Vagina (tissue), 2 donors: ENCODE data around the gene ABCC1. TPM values are rescaled to one million over a fixed set of nuclear protein-coding genes. Genes with fewer than 3 reads are reported as not detected.

Experiments
- DNase-seq, 2 donors: peaks; one replicate each; pipeline ENCODE4 v3.0.0-alpha.2; 2017; ENCODE audit errors: extremely low spot score in 2 of 2
- H3K27ac ChIP-seq: fragments of 200-600 bp; sonication (generic); one replicate; pipeline ENCODE4 v1.5.1; 2019
- H3K27me3 ChIP-seq: fragments of 200-600 bp; sonication (generic); one replicate; pipeline ENCODE4 v1.5.1; 2019
- H3K36me3 ChIP-seq, 2 donors: fragments of 200-600 bp; sonication (generic); one replicate each; pipeline ENCODE4 v1.5.1; 2017 to 2019
- H3K4me1 ChIP-seq: fragments of 200-600 bp; sonication (generic); one replicate; pipeline ENCODE4 v1.5.1; 2019
- H3K4me3 ChIP-seq, 2 donors: fragments of 200-600 bp; sonication (generic); 1 replicate in 1 of 2; 2 replicates in 1 of 2; pipeline ENCODE4 v1.5.1; 2016 to 2019
- H3K9me3 ChIP-seq: fragments of 200-600 bp; sonication (generic); one replicate; pipeline ENCODE4 v1.5.1; 2019
- POLR2A ChIP-seq, 2 donors: fragments of 450-650 bp; IDR thresholded peaks; one replicate each; pipeline ENCODE4 v1.6.1; 2017; ENCODE audit warnings: antibody characterized with exemption in 2 of 2, mild to moderate bottlenecking in 2 of 2, moderate library complexity in 2 of 2
- POLR2AphosphoS5 ChIP-seq, 2 donors: sonication (generic); formaldehyde crosslinking; IDR thresholded peaks; one replicate each; pipeline ENCODE4 v1.9.0; 2017; ENCODE audit warnings: antibody characterized with exemption in 2 of 2, mild to moderate bottlenecking in 2 of 2, low read depth in 1 of 2; ENCODE audit not compliant: insufficient read depth in 1 of 2
- intact Hi-C: fragments of 100-400 bp; cut with DNase I; formaldehyde crosslinking; loops from one replicate; pipeline ENCODE4 v1.15.1; 2023
- total RNA-seq: library from RNA; depleted of rRNA; stranded (reverse); fragments of >200 nt; gene quantifications from one replicate; pipeline ENCODE4 v1.2.3, GENCODE V29; 2016
- TF ChIP-seq, protein P1 (sequence below), 3 experiments: fragments of 450-650 bp in 2 of 3; fragments of 200-600 bp in 1 of 3; sonication (generic) in 1 of 3; IDR thresholded peaks; one replicate each; pipeline ENCODE4 v1.5.1; 2017 to 2019; ENCODE audit warnings: antibody characterized with exemption in 3 of 3, mild to moderate bottlenecking in 2 of 3, moderate library complexity in 2 of 3

Gene ABCC1
- total RNA-seq, 1 donor from 2014 or later, result 47.9 TPM

DNA sequence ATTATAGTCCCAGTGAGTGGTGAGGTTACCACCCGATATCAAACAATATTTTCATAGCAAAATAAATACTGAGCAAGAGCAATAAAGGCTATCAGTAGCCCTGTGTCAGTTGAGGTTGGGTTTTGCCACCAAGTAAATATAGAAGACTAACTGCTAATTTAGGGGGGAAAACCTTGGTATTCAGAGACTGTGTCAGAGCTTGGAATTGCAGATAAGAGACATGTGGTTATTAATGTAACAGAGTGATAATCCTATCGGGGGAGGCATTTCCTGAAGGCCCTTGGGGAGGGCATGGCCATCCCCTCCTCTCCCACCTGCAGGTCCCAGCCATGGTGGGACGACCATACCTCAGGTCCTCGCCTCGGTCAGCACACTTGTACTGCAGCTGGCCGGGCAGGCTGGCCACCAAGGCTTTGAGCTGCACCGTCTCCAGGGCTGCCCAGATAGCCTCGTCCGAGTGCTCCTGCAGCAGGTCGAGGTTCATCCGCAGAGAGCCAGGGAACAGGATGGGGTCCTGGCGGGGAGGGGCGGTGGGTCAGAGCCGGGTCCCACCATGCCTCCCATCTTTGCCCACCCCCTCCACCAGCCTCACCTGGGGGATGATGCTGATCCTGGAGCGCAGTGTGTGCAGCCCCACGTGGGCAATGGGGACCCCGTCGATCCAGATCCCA, 205.0 kb downstream of the ABCC1 start:
- no peak overlapping the region for H3K4me3 ChIP-seq
- no peak for DNase-seq
- H3K27ac ChIP-seq, result no peak overlapping the region
- peaks cover 14% of the 10 kb centered on the region for H3K4me1 ChIP-seq
- H3K27me3 ChIP-seq, result no peaks in the 10 kb centered on the region
- TF ChIP-seq POLR2AphosphoS5 (IDR thresholded peaks at IDR 0.05; ENCODE audit: insufficient read depth in 1 of 2, low read depth in 1 of 2), result no peak
- H3K36me3 ChIP-seq, result no peaks in the 10 kb centered on the region
- no peaks in the 10 kb centered on the region for H3K9me3 ChIP-seq
- intact Hi-C loops, result no loop called here

DNA sequence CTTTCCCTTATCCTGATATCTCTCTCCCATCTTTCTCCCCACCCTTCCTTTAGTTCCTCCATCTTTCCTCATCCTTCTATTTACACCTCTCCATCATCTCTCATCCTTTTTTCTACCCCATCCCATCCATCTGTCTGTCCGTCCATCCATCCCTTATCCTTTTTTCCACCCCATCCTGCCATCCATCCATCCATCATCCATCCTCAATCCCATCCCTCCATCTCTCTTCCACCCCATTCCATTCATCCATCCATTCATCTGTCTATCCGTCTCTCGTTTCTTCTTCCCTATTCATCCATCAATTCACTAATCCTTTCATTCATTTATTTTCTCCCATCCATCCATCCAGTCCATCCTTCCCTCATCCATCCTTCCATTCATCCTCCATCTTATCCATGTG, 205.8 kb downstream of the ABCC1 start:
- intact Hi-C loops, result no loop called here
- no peak for TF ChIP-seq POLR2A (IDR thresholded peaks at IDR 0.05)
- TF ChIP-seq, protein P1, sequence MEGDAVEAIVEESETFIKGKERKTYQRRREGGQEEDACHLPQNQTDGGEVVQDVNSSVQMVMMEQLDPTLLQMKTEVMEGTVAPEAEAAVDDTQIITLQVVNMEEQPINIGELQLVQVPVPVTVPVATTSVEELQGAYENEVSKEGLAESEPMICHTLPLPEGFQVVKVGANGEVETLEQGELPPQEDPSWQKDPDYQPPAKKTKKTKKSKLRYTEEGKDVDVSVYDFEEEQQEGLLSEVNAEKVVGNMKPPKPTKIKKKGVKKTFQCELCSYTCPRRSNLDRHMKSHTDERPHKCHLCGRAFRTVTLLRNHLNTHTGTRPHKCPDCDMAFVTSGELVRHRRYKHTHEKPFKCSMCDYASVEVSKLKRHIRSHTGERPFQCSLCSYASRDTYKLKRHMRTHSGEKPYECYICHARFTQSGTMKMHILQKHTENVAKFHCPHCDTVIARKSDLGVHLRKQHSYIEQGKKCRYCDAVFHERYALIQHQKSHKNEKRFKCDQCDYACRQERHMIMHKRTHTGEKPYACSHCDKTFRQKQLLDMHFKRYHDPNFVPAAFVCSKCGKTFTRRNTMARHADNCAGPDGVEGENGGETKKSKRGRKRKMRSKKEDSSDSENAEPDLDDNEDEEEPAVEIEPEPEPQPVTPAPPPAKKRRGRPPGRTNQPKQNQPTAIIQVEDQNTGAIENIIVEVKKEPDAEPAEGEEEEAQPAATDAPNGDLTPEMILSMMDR (IDR thresholded peaks at IDR 0.05), result no peak
- TF ChIP-seq POLR2AphosphoS5 (IDR thresholded peaks at IDR 0.05; ENCODE audit: insufficient read depth in 1 of 2, low read depth in 1 of 2), result no peak
- DNase-seq, result no peak

DNA sequence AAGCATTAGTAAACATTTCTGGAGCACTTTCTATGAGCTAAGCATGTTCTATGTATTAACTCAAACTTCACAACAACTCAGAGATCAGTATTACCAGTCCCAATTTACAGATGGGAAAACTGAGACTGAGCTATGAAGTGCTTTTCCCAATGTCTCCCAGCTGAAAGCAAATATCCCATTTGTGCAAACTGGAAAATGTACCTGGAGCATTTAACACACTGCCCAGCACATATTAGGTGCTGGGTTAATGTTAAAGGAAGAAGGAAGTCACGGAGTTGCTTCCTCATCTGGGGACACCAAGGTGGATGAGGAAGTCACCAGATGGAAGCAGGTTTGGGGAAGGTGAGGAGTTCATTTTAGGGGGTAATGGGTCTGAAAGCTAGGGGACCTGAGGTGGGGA, 207.8 kb downstream of the ABCC1 start:
- TF ChIP-seq, protein P1 (IDR thresholded peaks at IDR 0.05), result no peak
- TF ChIP-seq POLR2A (IDR thresholded peaks at IDR 0.05) (no peak), POLR2AphosphoS5 (IDR thresholded peaks at IDR 0.05; ENCODE audit: insufficient read depth in 1 of 2, low read depth in 1 of 2) (no peak)
- H3K27ac ChIP-seq, result no peak overlapping the region
- no peaks in the 10 kb centered on the region for H3K27me3 ChIP-seq
- no peaks in the 10 kb centered on the region for H3K4me1 ChIP-seq
- H3K36me3 ChIP-seq, result no peaks in the 10 kb centered on the region
- no peaks in the 10 kb centered on the region for H3K9me3 ChIP-seq
- H3K4me3 ChIP-seq, result no peak overlapping the region
- no peak for DNase-seq
- intact Hi-C loops, result no loop called here

More for the DNA sequence above, 205.8 kb downstream of the ABCC1 start:
- H3K27me3 ChIP-seq, result no peaks in the 10 kb centered on the region
- H3K9me3 ChIP-seq, result no peaks in the 10 kb centered on the region
- peaks cover 6% of the 10 kb centered on the region for H3K4me1 ChIP-seq
- H3K4me3 ChIP-seq, result no peak overlapping the region
- H3K27ac ChIP-seq, result no peak overlapping the region
- no peaks in the 10 kb centered on the region for H3K36me3 ChIP-seq

DNA sequence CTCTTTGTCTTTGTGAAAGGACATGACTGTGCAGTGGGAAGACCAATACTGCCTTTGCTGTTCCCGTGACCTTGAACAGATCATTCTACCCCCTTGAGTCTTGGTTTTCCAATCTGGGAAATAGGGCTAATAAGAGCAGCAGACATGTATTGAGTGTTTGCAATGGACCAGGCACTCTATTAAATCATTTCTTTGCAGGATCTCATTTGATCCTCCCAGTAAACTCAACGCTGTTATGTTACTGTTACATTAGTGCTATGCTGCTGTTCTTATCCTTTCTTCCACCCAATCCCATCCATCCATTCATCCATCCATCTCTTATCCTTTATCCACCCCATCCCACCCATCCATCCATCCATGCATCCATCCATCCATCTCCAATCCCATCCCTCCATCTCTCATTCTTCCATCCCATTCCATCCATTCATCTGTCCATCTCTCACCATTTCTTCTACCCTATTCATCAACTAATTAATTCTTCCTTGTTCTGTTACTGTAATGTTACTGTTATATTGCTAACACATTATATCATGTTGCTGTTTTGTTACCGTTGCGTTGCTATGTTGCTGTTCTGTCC, 208.8 kb downstream of the ABCC1 start:
- no peak overlapping the region for H3K4me3 ChIP-seq
- no peaks in the 10 kb centered on the region for H3K36me3 ChIP-seq
- TF ChIP-seq POLR2AphosphoS5 (IDR thresholded peaks at IDR 0.05; ENCODE audit: insufficient read depth in 1 of 2, low read depth in 1 of 2), result no peak
- TF ChIP-seq, protein P1 (IDR thresholded peaks at IDR 0.05), result no peak
- TF ChIP-seq POLR2A (IDR thresholded peaks at IDR 0.05), result no peak
- no peaks in the 10 kb centered on the region for H3K27me3 ChIP-seq
- no peak for DNase-seq
- intact Hi-C loops, result no loop called here
- H3K4me1 ChIP-seq, result no peaks in the 10 kb centered on the region
- H3K27ac ChIP-seq, result no peak overlapping the region
- no peaks in the 10 kb centered on the region for H3K9me3 ChIP-seq

DNA sequence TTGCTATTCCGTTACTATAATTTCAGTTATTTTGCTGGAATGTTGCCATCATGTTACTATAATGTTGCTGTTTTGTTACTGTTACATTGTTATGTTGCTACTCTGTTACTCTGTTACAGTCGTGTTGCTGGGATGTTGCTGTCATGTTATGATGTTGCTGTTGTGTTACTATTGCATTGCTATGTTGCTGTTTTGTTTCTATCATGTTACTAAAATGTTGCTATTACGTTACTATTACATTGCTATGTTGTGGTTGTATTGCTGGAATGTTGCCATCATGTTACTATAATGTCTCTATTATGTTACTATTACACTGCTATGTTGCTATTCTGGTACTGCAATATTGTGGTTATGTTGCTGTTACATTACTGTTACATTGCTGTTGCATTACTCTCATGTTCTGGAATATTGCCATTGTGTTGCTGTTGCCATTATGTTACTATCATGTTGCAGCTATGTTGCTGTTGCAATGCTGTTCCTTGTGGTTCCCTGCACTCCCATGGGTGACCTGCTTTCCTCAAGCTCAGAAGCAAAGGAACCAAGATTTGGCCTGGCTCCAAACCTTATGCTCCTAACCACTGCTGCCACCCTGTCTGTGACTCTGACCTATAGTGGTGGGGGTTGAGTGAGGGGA, 209.4 kb downstream of the ABCC1 start:
- Histone ChIP-seq H3K27ac (no peak overlapping the region), H3K9me3 (no peaks in the 10 kb centered on the region), H3K36me3 (no peaks in the 10 kb centered on the region), H3K27me3 (no peaks in the 10 kb centered on the region), H3K4me3 (no peak overlapping the region), H3K4me1 (no peaks in the 10 kb centered on the region)
- intact Hi-C loops, result no loop called here
- TF ChIP-seq, protein P1 (IDR thresholded peaks at IDR 0.05), result no peak
- no peak for TF ChIP-seq POLR2AphosphoS5 (IDR thresholded peaks at IDR 0.05; ENCODE audit: insufficient read depth in 1 of 2, low read depth in 1 of 2)
- TF ChIP-seq POLR2A (IDR thresholded peaks at IDR 0.05), result no peak
- DNase-seq, result no peak
